GM18951 (cell line): ENCODE measurements around the gene GOLGA6L7.

ENCODE experiments used
- POLR2A ChIP-seq: IDR thresholded peaks from 4 replicates; pipeline ENCODE4 v1.6.1; 2011; ENCODE audit warnings: mild to moderate bottlenecking; ENCODE audit not compliant: insufficient read length, insufficient read depth; ENCODE audit errors: extremely low read depth
- in situ Hi-C: fragments of 300-500 bp; cut with MboI; formaldehyde crosslinking; loops from one replicate; pipeline ENCODE4 v1.12.0; 2022; ENCODE audit warnings: low sequenced_read_pairs, mixed read lengths, inconsistent platforms; ENCODE audit not compliant: unreplicated experiment

GOLGA6L7 gene

DNA sequence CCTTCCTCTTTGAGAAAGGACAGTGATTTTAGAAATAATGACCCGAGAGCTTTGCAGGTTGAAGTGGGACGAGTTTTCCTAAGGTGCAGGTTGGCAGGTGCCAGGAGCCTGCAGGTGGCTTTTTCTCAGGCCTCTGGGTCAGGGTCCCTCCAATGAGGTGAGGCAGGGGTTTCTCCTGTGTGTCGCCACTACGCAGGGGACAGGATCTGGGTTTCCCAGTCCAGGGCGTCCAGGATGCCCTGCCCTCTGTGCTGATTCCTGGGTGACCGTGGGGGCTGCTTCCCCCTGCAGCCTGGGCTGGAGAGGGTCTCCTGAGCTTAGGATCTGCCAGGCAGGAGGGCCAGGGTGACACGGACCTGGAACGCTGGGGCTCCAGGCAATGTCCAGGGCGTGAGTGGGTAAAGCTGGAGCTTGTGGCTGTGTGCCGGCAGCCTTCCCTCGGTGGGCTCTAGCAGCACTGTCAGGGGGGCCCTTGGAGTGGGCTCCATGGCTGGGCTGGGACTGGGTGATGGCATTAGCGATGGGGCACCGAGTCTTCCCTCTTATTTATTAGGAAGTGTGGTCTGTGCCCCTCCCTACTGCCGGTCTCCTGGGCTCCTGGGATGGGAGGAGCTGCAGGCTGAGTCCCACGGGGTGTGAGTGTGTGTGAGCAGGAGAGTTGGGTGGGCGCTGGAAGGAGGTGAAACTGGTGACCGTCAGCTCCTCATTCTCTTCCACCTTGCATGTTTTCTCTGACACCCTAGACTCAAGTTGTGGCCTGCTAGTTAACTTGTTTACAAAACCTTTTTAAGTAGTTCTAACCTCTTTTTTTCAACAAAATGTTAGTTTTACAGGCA lies 39.1 kb upstream of the GOLGA6L7 start:
- no peak for TF ChIP-seq POLR2A
- in situ Hi-C loops = no loop called here

DNA sequence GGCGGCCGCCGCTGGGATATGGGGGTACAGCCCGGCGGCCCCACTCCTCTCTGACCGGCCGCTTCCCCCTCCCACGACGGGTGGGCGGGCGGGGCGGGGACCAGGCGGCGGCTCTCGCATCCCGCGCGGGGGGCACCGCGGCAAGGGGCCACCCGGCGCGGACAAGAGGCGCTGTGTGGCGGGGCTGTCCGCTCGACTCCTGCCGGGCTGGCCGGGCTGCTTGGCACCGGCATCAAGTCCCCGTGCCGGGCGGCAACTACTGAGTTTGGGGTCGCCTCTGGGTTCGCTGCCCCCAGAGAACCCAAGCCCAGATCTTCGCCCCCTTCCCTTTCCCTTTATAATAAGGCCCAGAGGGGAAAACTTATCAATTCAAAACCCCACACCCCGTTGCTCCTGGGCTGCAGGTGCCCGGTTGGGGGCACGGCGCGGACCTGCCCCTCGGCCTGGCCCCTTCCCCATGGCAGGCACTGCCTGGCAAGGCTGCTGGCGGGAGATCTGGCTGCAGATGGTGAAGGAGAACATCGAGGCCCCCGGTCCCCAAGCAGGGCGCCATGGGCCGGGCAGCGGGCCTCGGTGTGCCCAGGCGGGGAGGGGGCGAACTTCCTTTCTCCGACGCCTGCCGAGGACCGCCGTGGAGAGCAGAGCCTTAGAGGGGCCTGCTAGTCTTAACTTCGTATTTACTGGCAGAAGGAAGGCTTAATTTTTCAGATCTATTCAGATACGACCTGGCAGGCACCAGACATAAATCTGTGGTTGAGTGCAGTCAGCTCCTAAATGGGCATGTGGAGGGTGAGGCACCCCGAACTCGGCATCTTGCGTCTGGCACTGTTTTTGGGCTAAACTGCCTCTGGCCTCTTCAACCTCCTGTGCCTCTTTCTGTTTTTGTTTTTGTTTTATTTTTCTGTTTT lies 38.2 kb upstream of the GOLGA6L7 start:
- in situ Hi-C loops = no loop called here
- no peak for TF ChIP-seq POLR2A

DNA sequence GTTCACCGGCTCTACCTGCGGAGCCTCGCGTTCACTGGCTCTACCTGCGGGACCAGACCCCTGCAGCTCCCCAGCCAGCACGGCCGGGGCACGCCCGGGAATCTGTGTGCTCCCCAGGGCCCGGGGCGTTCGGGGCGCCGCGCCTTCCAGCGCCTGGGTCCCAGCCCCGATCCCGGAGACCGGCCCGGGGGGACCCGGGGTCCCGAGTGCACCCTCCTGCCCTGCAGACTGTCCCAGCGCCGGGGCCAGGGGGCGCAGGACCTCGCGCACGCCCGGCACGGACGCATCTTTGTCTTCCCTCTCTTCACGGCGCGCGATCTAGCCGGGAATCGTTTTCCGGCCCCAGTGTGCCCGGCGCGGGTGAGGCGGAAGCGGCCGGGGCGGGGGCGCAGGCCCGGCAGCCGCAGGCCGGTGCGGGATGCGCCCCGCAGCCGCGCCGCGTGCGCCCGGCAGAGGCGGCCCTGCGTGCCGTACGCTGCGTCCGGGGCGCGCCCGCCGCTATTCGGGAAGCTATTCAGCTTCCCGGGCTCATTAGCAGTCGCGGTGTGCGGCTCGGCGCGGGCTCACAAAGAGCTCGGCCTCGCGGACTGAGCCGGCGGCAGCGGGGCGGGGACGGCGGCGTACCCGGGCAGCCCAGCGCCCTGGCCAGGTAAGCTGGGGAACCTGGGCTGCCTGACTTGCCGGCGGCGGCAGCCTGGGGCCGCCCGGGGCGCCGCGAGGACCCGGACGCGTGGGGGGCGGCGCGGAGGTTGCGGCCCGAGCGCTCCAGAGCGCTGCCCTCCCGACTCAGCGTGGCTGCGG lies 37.4 kb upstream of the GOLGA6L7 start, which contains the start of gene APBA2:
Gene APBA2, plus strand, starts transcription at position 345 of the 801 bp plus-strand sequence. CDS start 167,911 bp downstream, outside the sequence.
- TF ChIP-seq POLR2A = no peak
- in situ Hi-C loops = no loop called here

DNA sequence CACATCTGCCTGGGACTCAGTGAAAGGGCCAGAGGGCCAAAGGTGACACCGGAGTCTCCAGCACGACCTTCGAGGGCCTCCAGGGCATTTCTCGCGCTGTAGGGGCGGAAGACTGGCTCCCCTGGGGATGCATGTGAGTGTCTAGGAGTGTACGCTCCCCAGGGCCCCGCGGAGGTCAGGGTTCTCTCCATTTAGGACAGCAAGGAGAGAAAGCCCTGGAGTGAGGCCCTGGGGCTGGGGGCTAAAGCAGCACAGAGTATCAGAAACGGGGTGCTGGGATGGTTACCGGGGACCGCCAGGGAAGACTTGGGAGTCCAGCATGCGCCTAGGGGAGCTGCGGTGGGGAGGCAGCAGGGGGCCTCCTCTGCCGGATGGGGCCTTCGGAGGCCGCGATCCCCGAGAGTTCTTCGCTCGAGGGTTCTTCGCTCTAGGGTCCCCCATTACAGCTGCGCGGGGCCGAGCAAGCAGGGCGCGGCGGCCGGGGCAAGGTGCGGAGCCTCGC lies 36.7 kb upstream of the GOLGA6L7 start:
- TF ChIP-seq POLR2A = no peak
- in situ Hi-C loops = no loop called here

DNA sequence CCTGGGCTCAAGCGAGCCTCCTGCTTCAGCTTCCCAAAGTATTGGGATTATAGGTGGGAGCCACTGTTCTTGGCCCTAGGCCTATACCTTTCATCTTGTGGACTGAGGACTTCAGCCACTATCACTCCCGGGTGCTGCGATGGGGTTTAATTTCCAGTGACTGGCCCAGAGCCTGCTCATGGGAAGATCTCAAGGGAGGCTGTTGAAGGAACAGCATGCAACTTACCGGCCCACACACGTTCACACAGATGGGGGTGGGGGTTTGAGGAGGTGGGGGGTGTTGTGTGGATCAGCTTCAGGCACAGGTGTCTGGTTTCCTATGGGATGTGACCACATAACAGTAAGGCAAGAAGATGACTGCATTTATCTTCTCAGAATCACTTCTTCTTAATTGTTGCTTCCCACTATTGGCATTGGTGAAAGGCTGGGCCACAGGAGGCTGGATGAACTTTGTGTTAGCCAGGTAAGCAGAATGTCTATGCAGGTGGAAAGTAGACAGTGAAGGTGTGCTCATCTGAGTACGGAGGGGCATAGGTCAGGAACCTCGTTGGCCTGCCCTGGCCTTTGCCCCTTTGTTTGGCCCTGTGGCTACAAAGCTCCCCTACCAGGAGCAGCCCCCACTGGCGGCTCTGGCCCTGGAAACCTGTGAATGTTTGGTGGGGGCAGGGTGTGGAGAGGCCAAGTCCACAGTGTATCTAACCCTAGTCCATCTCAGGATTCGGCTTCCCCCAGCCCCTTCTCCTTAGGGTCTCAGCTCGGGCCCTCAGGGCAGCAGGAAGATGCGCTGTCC lies 35.9 kb upstream of the GOLGA6L7 start:
- in situ Hi-C loops = no loop called here
- TF ChIP-seq POLR2A = no peak

DNA sequence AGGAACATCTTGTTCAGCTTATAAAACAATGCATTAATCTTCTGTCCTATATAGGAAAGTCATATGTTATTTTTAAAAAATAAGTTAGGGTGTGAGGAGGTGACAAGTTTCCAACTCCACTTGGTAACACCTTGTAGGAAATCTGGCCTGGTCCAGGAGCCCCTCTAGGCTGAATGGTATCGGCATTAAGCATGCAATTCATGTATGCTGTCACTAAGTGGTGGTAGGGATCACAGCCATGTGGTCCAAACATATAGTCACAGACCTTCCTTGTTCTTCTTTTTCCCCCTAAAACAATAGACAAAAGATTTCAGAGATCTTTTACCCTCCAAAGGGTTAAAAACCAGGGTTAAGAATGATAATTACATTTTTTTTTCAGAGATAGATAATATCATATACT lies 33.2 kb upstream of the GOLGA6L7 start:
- TF ChIP-seq POLR2A = no peak
- in situ Hi-C loops = no loop called here

DNA sequence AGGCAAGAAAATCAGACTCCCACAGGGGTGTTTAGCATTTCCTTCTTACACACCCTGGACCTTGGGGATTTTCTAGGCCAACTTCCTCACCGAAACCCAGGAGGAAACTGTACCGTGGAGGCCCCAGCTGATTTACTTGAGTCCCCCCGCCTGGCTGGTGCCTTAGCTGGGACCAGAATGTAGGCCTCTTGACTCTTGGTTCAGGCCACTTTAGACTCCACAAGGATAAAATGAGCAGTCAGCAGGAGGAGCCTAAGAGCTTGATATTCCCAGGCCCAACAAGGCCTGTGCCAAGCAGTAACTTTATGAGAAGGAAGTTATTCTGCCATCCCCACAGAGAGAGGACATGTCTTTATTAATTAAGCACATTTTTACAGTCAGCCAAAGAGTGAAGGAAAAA lies 32.7 kb upstream of the GOLGA6L7 start:
- in situ Hi-C loops = no loop called here
- no peak for TF ChIP-seq POLR2A

DNA sequence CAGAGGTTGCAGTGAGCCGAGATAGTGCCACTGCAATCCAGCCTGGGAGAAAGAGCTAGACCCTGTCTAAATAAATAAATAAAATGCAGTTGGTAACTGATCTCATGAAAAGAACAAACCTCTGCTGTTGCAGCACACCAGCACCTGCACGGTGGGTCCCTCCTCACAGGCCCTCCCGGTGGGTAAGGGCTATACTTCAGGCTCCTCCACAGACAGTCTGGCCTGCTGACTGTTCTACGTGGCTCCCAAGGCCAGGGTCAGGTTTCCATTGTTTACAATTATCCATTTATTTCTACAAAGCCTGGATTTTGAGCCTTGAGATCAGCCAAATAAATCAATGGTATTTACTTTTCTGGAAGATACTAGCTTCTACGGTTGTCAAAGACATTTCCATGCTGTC lies 32.2 kb upstream of the GOLGA6L7 start:
- no peak for TF ChIP-seq POLR2A
- in situ Hi-C loops = no loop called here

DNA sequence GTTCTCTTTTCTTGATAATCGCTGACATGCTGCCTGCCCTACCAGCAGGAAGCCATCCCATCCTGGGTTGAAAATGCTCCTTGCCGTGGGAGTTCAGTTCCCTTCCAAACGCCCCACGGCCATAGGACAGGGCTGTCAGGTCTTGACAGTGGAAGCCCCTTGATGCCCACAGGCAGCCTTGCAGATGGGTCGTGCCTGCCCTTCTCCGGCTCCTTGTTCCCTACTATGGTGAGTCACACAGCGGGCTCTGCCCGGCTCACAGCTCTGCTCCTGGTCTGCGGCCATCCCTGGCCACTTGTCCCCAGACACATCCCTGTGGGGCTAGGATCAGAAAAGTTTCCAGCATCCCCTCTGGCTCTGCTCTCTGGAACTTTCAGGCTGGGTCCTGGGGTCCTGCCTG lies 31.1 kb upstream of the GOLGA6L7 start:
- in situ Hi-C loops = no loop called here
- no peak for TF ChIP-seq POLR2A

DNA sequence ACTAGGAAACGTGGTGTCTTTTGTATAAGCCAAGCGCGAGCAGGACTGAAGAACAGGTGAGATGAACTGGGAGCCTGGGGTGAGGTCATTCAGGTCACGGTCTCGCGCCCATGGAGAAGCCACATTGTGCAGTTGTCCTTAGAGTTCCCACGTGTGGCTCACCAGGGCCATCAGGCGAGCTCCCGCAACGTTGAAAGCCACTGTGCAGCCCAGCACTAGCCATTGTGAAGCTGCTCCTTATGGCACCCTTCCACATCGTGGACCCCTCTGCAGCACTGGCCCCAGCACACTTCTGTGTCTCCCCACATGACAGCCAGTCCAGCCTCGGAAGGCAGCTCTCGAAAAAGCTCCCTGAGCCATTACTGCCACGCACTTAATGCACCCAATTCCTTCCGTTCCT lies 29.8 kb upstream of the GOLGA6L7 start:
- TF ChIP-seq POLR2A = no peak
- in situ Hi-C loops = no loop called here

DNA sequence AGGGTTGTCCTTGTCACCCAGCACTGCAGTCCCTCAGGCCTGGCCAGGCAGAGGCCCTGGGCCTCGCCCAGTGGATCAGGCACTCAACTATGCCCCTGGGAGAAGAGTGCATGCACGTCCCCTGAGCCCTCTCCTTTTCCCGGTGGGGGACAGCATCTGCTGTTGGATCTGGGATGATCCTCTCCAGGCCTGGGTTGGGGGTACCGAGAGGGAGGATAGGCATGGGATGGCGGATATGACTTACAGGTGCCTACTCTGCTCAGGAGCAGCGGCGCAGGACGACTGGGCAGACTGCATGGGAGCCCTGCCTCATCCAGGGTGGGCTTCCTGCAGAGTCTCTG lies 28.4 kb upstream of the GOLGA6L7 start:
- TF ChIP-seq POLR2A = no peak
- in situ Hi-C loops = no loop called here
